PC-9 (cell line): ENCODE data around the gene HS6ST3.

Experiments used
- EZH2 ChIP-seq: fragments of 200-600 bp; sonication (generic); IDR thresholded peaks from 2 replicates; pipeline ENCODE4 v1.8.0; 2017; ENCODE audit warnings: antibody characterized with exemption, low read depth
- TF ChIP-seq, protein P1 (sequence below): fragments of 200-600 bp; sonication (generic); conservative IDR thresholded peaks from 2 replicates; pipeline ENCODE4 v1.6.1; 2017; ENCODE audit warnings: mixed run types, antibody characterized with exemption, mild to moderate bottlenecking, moderate library complexity

DNA sequence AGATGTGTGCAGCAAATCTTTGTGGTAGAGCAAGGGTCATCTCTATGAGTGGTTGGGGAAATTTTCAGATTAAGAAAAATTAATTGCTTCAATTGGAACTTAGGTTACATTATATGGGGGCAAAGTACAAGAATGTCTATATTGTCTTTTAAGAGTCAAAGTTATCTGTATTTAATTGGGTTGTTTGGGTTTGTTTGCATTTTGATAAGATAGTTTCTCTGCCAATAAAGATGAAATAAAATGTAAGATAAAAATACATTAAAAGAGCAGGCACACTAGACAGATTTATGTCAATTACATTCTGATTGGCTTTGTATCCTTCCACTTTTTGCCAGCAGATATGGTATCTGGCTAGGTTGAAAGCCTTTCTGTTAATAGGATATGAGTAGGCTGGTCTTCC is 587.1 kb downstream of the HS6ST3 start:
- no peak for TF ChIP-seq EZH2
- TF ChIP-seq, protein P1, sequence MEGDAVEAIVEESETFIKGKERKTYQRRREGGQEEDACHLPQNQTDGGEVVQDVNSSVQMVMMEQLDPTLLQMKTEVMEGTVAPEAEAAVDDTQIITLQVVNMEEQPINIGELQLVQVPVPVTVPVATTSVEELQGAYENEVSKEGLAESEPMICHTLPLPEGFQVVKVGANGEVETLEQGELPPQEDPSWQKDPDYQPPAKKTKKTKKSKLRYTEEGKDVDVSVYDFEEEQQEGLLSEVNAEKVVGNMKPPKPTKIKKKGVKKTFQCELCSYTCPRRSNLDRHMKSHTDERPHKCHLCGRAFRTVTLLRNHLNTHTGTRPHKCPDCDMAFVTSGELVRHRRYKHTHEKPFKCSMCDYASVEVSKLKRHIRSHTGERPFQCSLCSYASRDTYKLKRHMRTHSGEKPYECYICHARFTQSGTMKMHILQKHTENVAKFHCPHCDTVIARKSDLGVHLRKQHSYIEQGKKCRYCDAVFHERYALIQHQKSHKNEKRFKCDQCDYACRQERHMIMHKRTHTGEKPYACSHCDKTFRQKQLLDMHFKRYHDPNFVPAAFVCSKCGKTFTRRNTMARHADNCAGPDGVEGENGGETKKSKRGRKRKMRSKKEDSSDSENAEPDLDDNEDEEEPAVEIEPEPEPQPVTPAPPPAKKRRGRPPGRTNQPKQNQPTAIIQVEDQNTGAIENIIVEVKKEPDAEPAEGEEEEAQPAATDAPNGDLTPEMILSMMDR: no peak
